Frontal cortex (tissue), 4 donors: ENCODE data around the gene TUBB2B. TPM values are rescaled to one million over a fixed set of nuclear protein-coding genes. Genes with fewer than 3 reads are reported as not detected.
"Not testable (repeated sequence)": the region's sequence is repeated elsewhere in the genome, so short reads cannot be mapped to it uniquely, and the experiment has no call there.

Source experiments
- DNase-seq, 2 donors: peaks; one replicate each; pipeline ENCODE4 v3.0.0; 2012; ENCODE audit warnings: low spot score in 2 of 2
- FAIRE-seq: peaks from 2 replicates; lab custom pipeline; 2012; peaks lifted over from hg19 to GRCh38; lab: Jason Lieb, UNC
- total RNA-seq: library from RNA; depleted of rRNA; stranded (reverse); fragments of >200 nt; gene quantifications from one replicate; pipeline ENCODE4 v1.2.3, GENCODE V29; 2014
- donor health status: control.
- donor health status: control.
- donor health status: control.

TUBB2B gene
- total RNA-seq, 1 donor from 2014 or later: 5,262 TPM

- peak; percentile 41 to 53 for DNase-seq
- FAIRE-seq: no peak
Observed at GRCh38 chr6:3194535-3195419, 32.7 kb downstream of the TUBB2B start.

GRCh38 chr6:3193102-3193849 is 34.2 kb downstream of the TUBB2B start:
- DNase-seq: peak in 1 of 2 donors; percentile 28

GRCh38 chr6:3190779-3191178 is 36.7 kb downstream of the TUBB2B start:
- FAIRE-seq: no peak

More at GRCh38 chr6:3193102-3193849, 34.2 kb downstream of the TUBB2B start:
- no peak for FAIRE-seq

GRCh38 chr6:3190056-3190455 is 37.4 kb downstream of the TUBB2B start:
- FAIRE-seq (no peak), DNase-seq (no peak)

More at GRCh38 chr6:3190779-3191178, 36.7 kb downstream of the TUBB2B start:
- no peak for DNase-seq

GRCh38 chr6:3189192-3189591 is 38.3 kb downstream of the TUBB2B start:
- FAIRE-seq, DNase-seq: not testable (repeated sequence)

GRCh38 chr6:3188262-3188661 is 39.2 kb downstream of the TUBB2B start:
- no peak for FAIRE-seq
- no peak for DNase-seq

- no peak for DNase-seq
- no peak for FAIRE-seq
Observed at GRCh38 chr6:3186974-3187382, 40.5 kb downstream of the TUBB2B start.

- FAIRE-seq: no peak
- DNase-seq: no peak
Observed at GRCh38 chr6:3183066-3183465, 44.4 kb downstream of the TUBB2B start.

GRCh38 chr6:3181105-3181504 is 46.3 kb downstream of the TUBB2B start:
- FAIRE-seq (no peak), DNase-seq (no peak)

- DNase-seq, FAIRE-seq: not testable (repeated sequence)
Observed at GRCh38 chr6:3179945-3180344, 47.5 kb downstream of the TUBB2B start.

- not testable (repeated sequence) for FAIRE-seq
Observed at GRCh38 chr6:3178666-3179065, 48.8 kb downstream of the TUBB2B start.

GRCh38 chr6:3176562-3177355 is 50.7 kb downstream of the TUBB2B start:
- DNase-seq (peak in 1 of 2 donors; percentile 58), FAIRE-seq (no peak)

More at GRCh38 chr6:3178666-3179065, 48.8 kb downstream of the TUBB2B start:
- DNase-seq: not testable (repeated sequence)

GRCh38 chr6:3175715-3176402 is 51.6 kb downstream of the TUBB2B start:
- DNase-seq (no peak), FAIRE-seq (no peak)

Other genes with a start within 250 kb of the TUBB2B start
- gene NQO2, start 227.8 kb downstream of the TUBB2B start, total RNA-seq: 6.1 TPM
- 7.3 TPM for gene RIPK1, start 159.2 kb downstream of the TUBB2B start, total RNA-seq
- 26.5 TPM for gene BPHL, start 108.9 kb downstream of the TUBB2B start, total RNA-seq
- 1,551 TPM for gene TUBB2A, start 70.1 kb downstream of the TUBB2B start, total RNA-seq
- gene PSMG4, start 31.3 kb upstream of the TUBB2B start, total RNA-seq: 32.2 TPM
- gene SLC22A23, start 229.4 kb upstream of the TUBB2B start, total RNA-seq: 22.8 TPM